MM.1S (cell line): Measurements from ENCODE around the gene FLYWCH2.

Source experiments
- CTCF ChIP-seq: fragments of 300-600 bp; sonication (generic); IDR thresholded peaks from 2 replicates; pipeline ENCODE4 v1.5.1; 2016; ENCODE audit warnings: antibody characterized with exemption, low read length, mixed read lengths
- EZH2 ChIP-seq: fragments of 300-600 bp; sonication (generic); optimal IDR thresholded peaks from 2 replicates; pipeline ENCODE3; 2017; ENCODE audit warnings: low read depth, mild to moderate bottlenecking, antibody characterized with exemption, low read length, mixed read lengths

- no peak for TF ChIP-seq CTCF
- no peak for TF ChIP-seq EZH2
These were observed 1.0 kb downstream of the FLYWCH2 start for GRCh38 chr16:2884041-2884451.
